ENCODE measurements around the gene TMEM25. TPM values are rescaled to one million over a fixed set of nuclear protein-coding genes. Genes with fewer than 3 reads are reported as not detected.

Gene TMEM25
- total RNA-seq, 1 donor = 10.1 TPM

DNA sequence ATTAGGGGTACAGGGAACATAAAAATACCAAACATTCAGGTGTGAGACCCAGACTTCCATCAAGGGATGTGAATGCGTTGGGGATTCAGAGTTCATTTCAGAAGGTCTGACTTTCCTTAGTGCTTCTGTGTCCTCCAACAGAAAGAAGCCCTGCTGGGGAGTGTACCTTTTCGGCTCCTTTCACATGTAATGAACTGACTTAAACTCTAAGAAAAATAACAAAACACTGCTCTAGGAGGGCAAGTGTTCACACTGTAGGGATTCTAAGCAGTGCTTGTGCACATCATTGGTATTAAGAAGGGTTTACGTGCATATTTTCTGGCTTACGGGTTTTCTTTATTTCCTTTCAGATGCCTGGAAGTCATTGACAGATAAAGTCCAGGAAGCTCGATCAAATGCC is 19.4 kb upstream of the TMEM25 start:
- no peak overlapping the region for H2AFZ ChIP-seq (ENCODE audit: low read length)
- no peaks in the 10 kb centered on the region for H3K4me1 ChIP-seq (ENCODE audit: insufficient read depth, low read length)
- H3K27me3 ChIP-seq (ENCODE audit: insufficient read depth, low read length) = no peaks in the 10 kb centered on the region
- H3K36me3 ChIP-seq (ENCODE audit: insufficient read depth, low read length) = peaks cover 84% of the 10 kb centered on the region
- no peak overlapping the region for H3K27ac ChIP-seq (ENCODE audit: low read depth, low read length)
- no peaks in the 10 kb centered on the region for H3K79me2 ChIP-seq (ENCODE audit: insufficient read depth, low read length)
- H3K4me2 ChIP-seq (ENCODE audit: insufficient read depth, low read length) = no peak overlapping the region
- TF ChIP-seq, protein P1, sequence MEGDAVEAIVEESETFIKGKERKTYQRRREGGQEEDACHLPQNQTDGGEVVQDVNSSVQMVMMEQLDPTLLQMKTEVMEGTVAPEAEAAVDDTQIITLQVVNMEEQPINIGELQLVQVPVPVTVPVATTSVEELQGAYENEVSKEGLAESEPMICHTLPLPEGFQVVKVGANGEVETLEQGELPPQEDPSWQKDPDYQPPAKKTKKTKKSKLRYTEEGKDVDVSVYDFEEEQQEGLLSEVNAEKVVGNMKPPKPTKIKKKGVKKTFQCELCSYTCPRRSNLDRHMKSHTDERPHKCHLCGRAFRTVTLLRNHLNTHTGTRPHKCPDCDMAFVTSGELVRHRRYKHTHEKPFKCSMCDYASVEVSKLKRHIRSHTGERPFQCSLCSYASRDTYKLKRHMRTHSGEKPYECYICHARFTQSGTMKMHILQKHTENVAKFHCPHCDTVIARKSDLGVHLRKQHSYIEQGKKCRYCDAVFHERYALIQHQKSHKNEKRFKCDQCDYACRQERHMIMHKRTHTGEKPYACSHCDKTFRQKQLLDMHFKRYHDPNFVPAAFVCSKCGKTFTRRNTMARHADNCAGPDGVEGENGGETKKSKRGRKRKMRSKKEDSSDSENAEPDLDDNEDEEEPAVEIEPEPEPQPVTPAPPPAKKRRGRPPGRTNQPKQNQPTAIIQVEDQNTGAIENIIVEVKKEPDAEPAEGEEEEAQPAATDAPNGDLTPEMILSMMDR (IDR thresholded peaks at IDR 0.05; ENCODE audit: extremely low read depth, low read depth, low read length) = no peak
- H3K9me3 ChIP-seq (ENCODE audit: low read depth, low read length) = no peaks in the 10 kb centered on the region
- H4K20me1 ChIP-seq (ENCODE audit: insufficient read depth, low read length) = no peaks in the 10 kb centered on the region
- DNase-seq (ENCODE audit: insufficient read length, low spot score, missing footprints) = no peak
- no peak overlapping the region for H3K4me3 ChIP-seq (ENCODE audit: insufficient read depth, low read length)

DNA sequence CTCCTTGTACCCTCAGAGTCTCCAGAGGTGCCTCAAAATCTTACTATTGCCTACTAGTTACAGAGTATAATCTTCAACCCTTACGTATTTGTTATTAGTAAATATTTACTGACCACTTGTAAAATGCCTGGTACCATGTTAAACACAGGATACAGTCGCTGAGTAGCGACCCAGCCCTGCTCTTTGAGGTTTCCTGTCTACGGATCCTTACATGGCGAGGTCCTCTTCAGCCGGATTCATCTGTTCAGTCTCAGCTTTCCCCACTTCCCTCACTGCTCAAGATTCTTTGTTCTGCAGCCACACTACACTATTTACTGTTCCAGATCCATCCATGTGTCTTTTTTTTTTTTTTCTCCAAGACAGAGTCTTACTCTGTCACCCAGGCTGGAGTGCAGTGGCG is 16.9 kb upstream of the TMEM25 start:
- TF ChIP-seq, protein P1 (IDR thresholded peaks at IDR 0.05; ENCODE audit: extremely low read depth, low read depth, low read length) = no peak
- Histone ChIP-seq H3K4me1 (ENCODE audit: insufficient read depth, low read length) (no peaks in the 10 kb centered on the region), H3K36me3 (ENCODE audit: insufficient read depth, low read length) (peaks cover 70% of the 10 kb centered on the region), H3K4me3 (ENCODE audit: insufficient read depth, low read length) (no peak overlapping the region), H3K27ac (ENCODE audit: low read depth, low read length) (no peak overlapping the region), H2AFZ (ENCODE audit: low read length) (no peak overlapping the region), H3K9me3 (ENCODE audit: low read depth, low read length) (no peaks in the 10 kb centered on the region), H4K20me1 (ENCODE audit: insufficient read depth, low read length) (no peaks in the 10 kb centered on the region), H3K4me2 (ENCODE audit: insufficient read depth, low read length) (no peak overlapping the region), H3K79me2 (ENCODE audit: insufficient read depth, low read length) (no peaks in the 10 kb centered on the region), H3K27me3 (ENCODE audit: insufficient read depth, low read length) (no peaks in the 10 kb centered on the region)
- no peak for DNase-seq (ENCODE audit: insufficient read length, low spot score, missing footprints)

DNA sequence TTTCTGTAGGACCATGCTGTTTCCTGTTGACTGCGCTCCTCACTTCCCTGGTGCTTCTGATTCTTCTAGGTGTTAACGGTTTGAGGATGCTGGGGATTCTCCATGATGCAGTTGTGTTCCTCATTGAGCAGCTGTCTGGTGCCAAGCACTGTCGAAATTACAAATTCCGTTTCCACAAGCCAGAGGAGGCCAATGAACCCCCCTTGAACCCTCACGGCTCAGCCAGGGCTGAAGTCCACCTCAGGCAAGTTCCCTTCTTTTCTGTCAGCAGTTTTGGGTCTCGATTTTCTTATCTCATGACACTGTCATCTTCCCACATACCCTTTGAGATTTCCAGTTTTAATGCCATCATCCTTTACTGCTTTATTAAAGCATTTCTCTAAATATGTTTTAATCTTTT is 11.4 kb upstream of the TMEM25 start:
- TF ChIP-seq, protein P1 (IDR thresholded peaks at IDR 0.05; ENCODE audit: extremely low read depth, low read depth, low read length) = no peak
- Histone ChIP-seq H4K20me1 (ENCODE audit: insufficient read depth, low read length) (peaks cover 4% of the 10 kb centered on the region), H3K79me2 (ENCODE audit: insufficient read depth, low read length) (no peaks in the 10 kb centered on the region), H3K9me3 (ENCODE audit: low read depth, low read length) (no peaks in the 10 kb centered on the region), H3K4me3 (ENCODE audit: insufficient read depth, low read length) (no peak overlapping the region), H3K27ac (ENCODE audit: low read depth, low read length) (no peak overlapping the region), H3K27me3 (ENCODE audit: insufficient read depth, low read length) (no peaks in the 10 kb centered on the region), H3K4me1 (ENCODE audit: insufficient read depth, low read length) (no peaks in the 10 kb centered on the region), H3K4me2 (ENCODE audit: insufficient read depth, low read length) (no peak overlapping the region), H2AFZ (ENCODE audit: low read length) (no peak overlapping the region), H3K36me3 (ENCODE audit: insufficient read depth, low read length) (peaks cover 71% of the 10 kb centered on the region)
- no peak for DNase-seq (ENCODE audit: insufficient read length, low spot score, missing footprints)

DNA sequence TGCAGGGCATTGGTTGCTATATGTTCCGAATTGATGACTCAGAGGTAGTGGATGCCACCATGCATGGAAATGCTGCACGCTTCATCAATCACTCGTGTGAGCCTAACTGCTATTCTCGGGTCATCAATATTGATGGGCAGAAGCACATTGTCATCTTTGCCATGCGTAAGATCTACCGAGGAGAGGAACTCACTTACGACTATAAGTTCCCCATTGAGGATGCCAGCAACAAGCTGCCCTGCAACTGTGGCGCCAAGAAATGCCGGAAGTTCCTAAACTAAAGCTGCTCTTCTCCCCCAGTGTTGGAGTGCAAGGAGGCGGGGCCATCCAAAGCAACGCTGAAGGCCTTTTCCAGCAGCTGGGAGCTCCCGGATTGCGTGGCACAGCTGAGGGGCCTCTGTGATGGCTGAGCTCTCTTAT is 9.1 kb upstream of the TMEM25 start:
- Histone ChIP-seq H3K4me1 (ENCODE audit: insufficient read depth, low read length) (no peaks in the 10 kb centered on the region), H3K4me2 (ENCODE audit: insufficient read depth, low read length) (no peak overlapping the region), H3K27ac (ENCODE audit: low read depth, low read length) (no peak overlapping the region), H2AFZ (ENCODE audit: low read length) (no peak overlapping the region), H3K36me3 (ENCODE audit: insufficient read depth, low read length) (peaks cover 70% of the 10 kb centered on the region), H3K9me3 (ENCODE audit: low read depth, low read length) (no peaks in the 10 kb centered on the region), H3K79me2 (ENCODE audit: insufficient read depth, low read length) (no peaks in the 10 kb centered on the region), H4K20me1 (ENCODE audit: insufficient read depth, low read length) (peaks cover 4% of the 10 kb centered on the region), H3K27me3 (ENCODE audit: insufficient read depth, low read length) (no peaks in the 10 kb centered on the region), H3K4me3 (ENCODE audit: insufficient read depth, low read length) (no peak overlapping the region)
- no peak for DNase-seq (ENCODE audit: insufficient read length, low spot score, missing footprints)
- TF ChIP-seq, protein P1 (IDR thresholded peaks at IDR 0.05; ENCODE audit: extremely low read depth, low read depth, low read length) = no peak

All from osteoblast (primary cell).